ENCODE measurements around the gene NRDE2. TPM values are rescaled to one million over a fixed set of nuclear protein-coding genes. Genes with fewer than 3 reads are reported as not detected.
A peak's percentile ranks its signal among the peaks of the same experiment; 100 is the strongest.
"Not testable (repeated sequence)": the region's sequence is repeated elsewhere in the genome, so short reads cannot be mapped to it uniquely, and the experiment has no call there.

The NRDE2 gene
- total RNA-seq, 1 donor: 11.2 TPM

DNA sequence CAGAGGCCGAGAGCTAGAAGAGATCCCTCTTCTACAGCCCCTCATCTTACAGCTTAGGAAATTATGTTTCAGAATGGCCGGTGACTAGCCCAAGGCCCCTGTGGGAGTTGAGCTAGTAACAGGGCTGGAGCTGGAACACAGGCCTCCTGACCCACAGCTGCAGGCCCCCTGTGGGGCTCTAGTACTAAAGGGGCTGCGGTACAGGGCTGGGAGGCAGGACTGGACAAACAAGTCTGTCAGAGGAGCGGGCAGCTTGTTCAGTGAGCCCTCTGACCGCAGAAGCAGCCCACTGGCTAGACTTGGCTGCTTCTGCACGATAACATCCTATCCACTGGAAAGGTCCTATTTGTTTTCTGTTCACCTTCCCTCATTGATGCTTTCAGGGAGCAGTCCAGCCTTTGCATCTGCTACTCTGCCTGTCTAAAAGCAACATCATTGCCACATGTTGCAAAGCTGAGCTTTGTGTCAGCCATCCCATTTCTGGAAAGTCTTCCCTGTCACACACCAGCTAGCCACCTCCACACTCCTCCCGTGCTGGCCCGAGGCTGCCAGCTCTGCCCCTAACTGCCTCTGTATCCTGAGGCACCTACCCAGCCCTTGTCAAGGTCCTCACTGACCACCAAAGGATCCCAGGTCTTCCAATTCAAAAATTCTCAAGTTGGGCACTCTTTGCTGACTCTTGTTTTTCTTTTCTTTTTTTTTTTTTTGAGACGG lies 65.1 kb downstream of the NRDE2 start:
- no peak for DNase-seq (ENCODE audit: low read depth)
- no peak overlapping the region for H3K4me3 ChIP-seq (ENCODE audit: low read depth, low read length)
- TF ChIP-seq, protein P1, sequence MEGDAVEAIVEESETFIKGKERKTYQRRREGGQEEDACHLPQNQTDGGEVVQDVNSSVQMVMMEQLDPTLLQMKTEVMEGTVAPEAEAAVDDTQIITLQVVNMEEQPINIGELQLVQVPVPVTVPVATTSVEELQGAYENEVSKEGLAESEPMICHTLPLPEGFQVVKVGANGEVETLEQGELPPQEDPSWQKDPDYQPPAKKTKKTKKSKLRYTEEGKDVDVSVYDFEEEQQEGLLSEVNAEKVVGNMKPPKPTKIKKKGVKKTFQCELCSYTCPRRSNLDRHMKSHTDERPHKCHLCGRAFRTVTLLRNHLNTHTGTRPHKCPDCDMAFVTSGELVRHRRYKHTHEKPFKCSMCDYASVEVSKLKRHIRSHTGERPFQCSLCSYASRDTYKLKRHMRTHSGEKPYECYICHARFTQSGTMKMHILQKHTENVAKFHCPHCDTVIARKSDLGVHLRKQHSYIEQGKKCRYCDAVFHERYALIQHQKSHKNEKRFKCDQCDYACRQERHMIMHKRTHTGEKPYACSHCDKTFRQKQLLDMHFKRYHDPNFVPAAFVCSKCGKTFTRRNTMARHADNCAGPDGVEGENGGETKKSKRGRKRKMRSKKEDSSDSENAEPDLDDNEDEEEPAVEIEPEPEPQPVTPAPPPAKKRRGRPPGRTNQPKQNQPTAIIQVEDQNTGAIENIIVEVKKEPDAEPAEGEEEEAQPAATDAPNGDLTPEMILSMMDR (IDR thresholded peaks at IDR 0.05; ENCODE audit: insufficient read depth, low read length): no peak

DNA sequence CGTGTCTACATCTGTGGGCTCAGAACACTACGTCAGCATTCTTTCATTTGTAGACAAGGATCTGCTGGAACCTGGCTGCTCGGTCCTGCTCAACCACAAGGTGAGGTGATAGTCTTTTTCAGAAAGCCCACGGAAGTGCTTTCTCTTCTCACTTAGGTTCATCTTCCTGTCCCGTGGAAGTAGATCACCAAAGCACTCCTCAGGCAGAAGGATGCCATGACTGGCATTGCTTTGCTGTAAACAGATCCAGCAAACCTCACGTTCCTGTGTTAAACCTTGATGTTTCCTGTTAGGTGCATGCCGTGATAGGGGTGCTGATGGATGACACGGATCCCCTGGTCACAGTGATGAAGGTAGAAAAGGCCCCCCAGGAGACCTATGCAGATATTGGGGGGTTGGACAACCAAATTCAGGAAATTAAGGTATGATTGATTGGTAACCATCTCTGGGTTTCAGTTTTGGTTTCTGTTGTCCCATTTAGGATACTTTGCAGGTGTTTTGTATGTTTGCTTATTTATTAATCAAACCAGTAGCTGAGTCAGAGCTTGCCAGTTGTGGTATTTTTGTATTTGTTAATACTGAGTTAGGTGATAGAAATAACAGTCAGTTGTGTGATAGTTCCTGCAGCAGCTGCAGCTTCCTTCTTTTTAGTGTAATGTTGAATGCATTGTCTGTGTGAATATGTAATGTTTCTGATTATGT lies 67.8 kb downstream of the NRDE2 start:
- TF ChIP-seq, protein P1 (IDR thresholded peaks at IDR 0.05; ENCODE audit: insufficient read depth, low read length): no peak
- DNase-seq (ENCODE audit: low read depth): no peak

DNA sequence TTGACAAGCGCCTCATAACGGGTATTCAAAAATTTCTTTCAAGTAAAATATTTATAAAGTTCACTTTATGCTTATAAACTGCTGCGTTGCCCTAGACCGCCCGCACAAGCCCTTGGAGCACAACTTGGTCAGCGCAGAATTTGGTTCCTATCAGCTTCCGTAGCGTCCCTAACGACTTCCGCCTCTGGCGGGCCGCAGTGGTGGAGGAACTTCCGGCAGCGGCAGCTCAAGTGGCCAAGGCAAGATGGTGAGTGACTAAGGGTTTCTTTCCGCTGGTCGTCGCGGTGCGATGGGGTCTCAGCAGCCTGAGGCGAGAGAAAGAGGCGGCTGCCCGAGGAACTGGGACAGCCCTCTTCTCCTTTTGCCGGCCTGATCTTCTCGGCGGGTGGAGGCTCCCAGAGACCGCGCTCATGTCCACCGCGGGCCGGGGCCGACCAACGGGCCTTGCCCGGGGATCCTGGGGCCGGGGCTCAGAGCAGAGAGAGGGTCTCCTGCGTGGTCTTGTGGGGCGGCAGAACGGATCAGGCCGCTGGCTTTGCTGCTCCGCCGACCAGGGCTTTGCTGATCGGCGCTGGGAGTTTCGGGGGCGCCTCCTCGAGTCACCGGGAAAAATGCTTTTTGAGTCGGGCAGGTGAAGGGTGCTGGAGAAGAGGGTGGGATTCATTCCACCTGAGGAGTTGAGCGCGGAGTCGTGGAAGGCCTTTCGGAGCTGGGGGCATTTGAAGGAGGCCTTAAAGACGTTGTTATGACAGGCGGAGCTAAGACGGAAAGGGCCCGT lies 75.2 kb downstream of the NRDE2 start, which contains the start of gene PSMC1:
PSMC1 (plus strand) TSS at position 200 of the 778 bp plus-strand sequence; CDS start at position 245, 45 bp downstream.
- TF ChIP-seq, protein P1 (IDR thresholded peaks at IDR 0.05; ENCODE audit: insufficient read depth, low read length): no peak
- peak; percentile 96 for DNase-seq (ENCODE audit: low read depth)
- H3K4me3 ChIP-seq (ENCODE audit: low read depth, low read length): peak within 1 kb of the TSS; percentile 73

More for the DNA sequence above, 67.8 kb downstream of the NRDE2 start:
- H3K4me3 ChIP-seq (ENCODE audit: low read depth, low read length): no peak overlapping the region

DNA sequence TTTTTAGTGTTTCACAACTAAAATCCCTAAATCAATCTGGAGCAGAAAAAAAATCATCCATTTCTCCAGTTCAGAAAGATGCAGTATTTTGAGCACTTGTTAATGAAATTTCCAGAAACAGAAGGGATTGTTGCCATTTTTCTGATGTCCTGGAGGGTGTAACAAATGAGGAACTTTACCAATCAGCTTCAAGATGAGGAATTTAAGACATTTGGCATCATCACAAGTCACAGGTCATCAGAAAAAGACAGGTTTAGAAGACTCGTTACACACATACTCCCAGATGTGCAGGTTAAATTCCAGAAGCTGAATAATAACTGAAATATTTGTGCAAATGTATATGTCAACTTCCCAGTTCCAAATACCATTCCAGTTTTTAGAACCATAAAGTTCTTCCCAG lies 75.9 kb downstream of the NRDE2 start:
- no peak for DNase-seq (ENCODE audit: low read depth)
- H3K4me3 ChIP-seq (ENCODE audit: low read depth, low read length): peak overlapping the region; percentile 73
- TF ChIP-seq, protein P1 (IDR thresholded peaks at IDR 0.05; ENCODE audit: insufficient read depth, low read length): no peak

DNA sequence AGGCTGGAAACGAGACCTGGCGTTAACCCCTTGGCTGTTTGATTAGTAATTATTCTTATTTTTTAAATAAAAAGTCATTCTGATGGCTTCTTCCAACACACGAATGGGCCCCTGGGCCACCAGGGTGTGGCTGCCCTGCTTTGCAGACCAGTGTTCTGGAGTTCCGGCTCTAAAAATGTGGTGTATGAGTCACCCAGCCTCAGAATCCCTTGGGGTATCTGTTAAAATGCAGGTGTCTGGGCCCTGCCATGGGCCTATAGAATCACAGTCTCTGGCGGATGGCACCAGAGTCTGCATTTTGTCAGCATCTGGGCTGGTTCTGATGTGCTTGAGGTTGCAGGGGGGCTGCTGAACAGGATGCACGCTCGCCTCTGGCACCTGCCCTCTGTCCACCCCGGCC lies 77.9 kb downstream of the NRDE2 start:
- TF ChIP-seq, protein P1 (IDR thresholded peaks at IDR 0.05; ENCODE audit: insufficient read depth, low read length): no peak
- DNase-seq (ENCODE audit: low read depth): no peak
- no peak overlapping the region for H3K4me3 ChIP-seq (ENCODE audit: low read depth, low read length)

DNA sequence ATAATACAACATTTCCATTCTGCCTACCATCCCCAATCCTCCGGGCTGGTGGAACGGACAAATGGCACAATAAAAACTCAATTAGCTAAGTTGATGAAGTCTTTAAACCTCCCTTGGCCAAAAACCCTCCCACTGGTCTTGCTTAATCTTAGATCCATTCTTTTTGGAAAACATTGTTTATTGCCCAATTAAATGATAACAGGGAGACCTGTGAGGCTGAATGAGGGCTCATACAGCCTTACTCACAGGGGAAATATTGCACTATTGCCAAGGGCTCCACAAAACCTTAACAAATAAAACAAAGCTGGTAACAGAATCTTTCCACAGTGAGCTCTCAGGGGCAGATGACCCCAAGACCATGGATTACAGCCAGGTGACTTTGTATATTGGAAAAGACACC lies 83.1 kb downstream of the NRDE2 start:
- H3K4me3 ChIP-seq (ENCODE audit: low read depth, low read length): no peak overlapping the region
- TF ChIP-seq, protein P1 (IDR thresholded peaks at IDR 0.05; ENCODE audit: insufficient read depth, low read length): no peak
- DNase-seq (ENCODE audit: low read depth): peak; percentile 12

DNA sequence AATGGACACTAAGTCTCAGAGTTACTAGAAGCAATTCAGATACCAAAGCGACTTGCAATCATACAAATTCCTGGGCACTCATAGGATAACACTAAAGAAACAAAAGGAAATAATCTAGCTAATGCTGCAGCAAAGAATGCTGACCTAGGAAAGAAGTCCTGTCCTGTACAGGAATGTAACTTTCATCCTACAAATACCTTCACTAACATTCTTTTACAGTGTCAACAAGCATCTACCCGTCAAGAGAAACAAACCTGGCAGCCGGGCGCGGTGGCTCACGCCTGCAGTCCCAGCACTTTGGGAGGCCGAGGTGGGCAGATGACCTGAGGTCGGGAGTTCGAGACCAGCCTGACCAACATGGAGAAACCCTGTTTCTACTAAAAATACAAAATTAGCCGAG lies 84.3 kb downstream of the NRDE2 start:
- H3K4me3 ChIP-seq (ENCODE audit: low read depth, low read length); DNase-seq (ENCODE audit: low read depth): not testable (repeated sequence)
